ENCODE measurements around the gene ZDHHC3. TPM values are rescaled to one million over a fixed set of nuclear protein-coding genes. Genes with fewer than 3 reads are reported as not detected.

ZDHHC3 gene
- total RNA-seq, 2 donors from 2014 or later = 20.5 to 50.5 TPM

DNA sequence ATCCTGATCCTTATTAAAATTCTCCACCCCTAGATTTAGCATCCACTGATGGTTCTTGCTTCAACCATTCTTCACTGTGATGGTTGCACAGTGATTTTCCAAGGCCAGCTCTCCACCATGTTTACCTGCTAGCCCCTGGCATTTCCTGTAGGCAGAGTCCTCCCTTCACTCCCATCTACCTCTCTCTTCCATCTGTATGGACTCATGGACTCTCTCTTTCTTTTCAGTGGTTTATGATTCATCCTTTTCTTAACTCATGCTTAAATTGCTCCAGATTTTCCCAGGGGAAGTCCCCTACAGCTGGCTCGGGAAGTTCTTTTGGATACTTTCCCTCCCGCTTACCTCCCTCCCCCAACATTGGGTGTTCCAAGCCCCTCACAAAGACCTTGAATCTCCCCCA, 82.9 kb downstream of the ZDHHC3 start:
- no peak for ATAC-seq (replicated peaks)
- Mint-ChIP-seq H3K4me3 (no peak overlapping the region), H3K9me3 (no peaks in the 10 kb centered on the region), H3K27me3 (no peaks in the 10 kb centered on the region), H3K4me1 (no peaks in the 10 kb centered on the region), H3K36me3 (ENCODE audit: low read depth) (no peaks in the 10 kb centered on the region), H3K27ac (no peak overlapping the region)

GRCh38 chr3:44892689-44893088, 83.3 kb downstream of the ZDHHC3 start:
- no peaks in the 10 kb centered on the region for H3K9me3 Mint-ChIP-seq
- no peaks in the 10 kb centered on the region for H3K4me1 Mint-ChIP-seq
- ATAC-seq (replicated peaks) = no peak
- H3K27me3 Mint-ChIP-seq = no peaks in the 10 kb centered on the region
- H3K4me3 Mint-ChIP-seq = no peak overlapping the region
- no peak overlapping the region for H3K27ac Mint-ChIP-seq
- H3K36me3 Mint-ChIP-seq (ENCODE audit: low read depth) = no peaks in the 10 kb centered on the region

- Mint-ChIP-seq H3K4me1 (no peaks in the 10 kb centered on the region), H3K27me3 (peaks cover under 1% of the 10 kb centered on the region), H3K27ac (no peak overlapping the region), H3K36me3 (ENCODE audit: low read depth) (no peaks in the 10 kb centered on the region), H3K4me3 (no peak overlapping the region), H3K9me3 (no peaks in the 10 kb centered on the region)
- no peak for ATAC-seq (replicated peaks)
These were observed 85.1 kb downstream of the ZDHHC3 start for GRCh38 chr3:44890852-44891251.

DNA sequence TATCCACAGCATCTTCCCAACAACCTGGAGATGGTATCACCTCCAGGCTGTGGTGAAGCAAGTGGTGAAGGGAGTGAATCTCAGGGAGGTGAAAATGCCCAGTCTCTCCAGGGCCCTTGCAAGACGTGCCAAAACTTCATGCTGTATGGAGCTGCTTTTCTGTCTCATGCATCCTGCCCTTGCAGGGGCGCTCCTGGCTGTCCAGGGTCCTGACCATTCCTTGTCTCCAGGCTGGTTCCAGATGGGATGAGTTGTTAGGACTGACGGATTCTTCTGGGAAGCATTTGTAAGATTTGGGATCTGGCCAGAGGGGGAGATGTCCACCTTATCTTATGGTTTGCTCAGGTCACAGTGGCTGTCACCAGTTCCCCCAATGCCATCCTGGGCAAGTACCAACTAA, 85.7 kb downstream of the ZDHHC3 start:
- no peak for ATAC-seq (replicated peaks)
- no peak overlapping the region for H3K27ac Mint-ChIP-seq
- H3K4me3 Mint-ChIP-seq = no peak overlapping the region
- no peaks in the 10 kb centered on the region for H3K36me3 Mint-ChIP-seq (ENCODE audit: low read depth)
- H3K27me3 Mint-ChIP-seq = peaks cover 4% of the 10 kb centered on the region
- no peaks in the 10 kb centered on the region for H3K4me1 Mint-ChIP-seq
- H3K9me3 Mint-ChIP-seq = no peaks in the 10 kb centered on the region

DNA sequence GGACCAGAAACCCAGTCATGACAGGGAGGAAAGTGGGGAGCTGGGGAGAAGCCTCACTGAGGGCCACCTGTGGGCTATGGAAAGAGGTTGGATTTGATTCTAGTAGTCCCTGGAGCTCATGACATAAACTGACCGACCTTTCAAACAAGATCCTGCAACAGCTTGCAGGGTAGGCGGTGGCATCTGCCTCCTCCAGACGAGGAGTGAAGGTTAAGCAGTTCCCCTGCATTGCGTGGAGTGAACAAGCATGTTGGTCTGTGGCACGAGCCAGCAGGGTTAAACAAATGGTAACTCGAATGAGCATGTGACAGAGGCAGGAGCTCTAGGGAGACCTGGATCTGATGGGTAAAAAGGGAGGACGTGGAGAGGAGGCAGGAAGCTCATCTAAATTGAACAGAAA, 88.9 kb downstream of the ZDHHC3 start:
- Mint-ChIP-seq H3K27ac (no peak overlapping the region), H3K27me3 (peaks cover 8% of the 10 kb centered on the region), H3K36me3 (ENCODE audit: low read depth) (no peaks in the 10 kb centered on the region), H3K4me3 (no peak overlapping the region), H3K9me3 (no peaks in the 10 kb centered on the region), H3K4me1 (no peaks in the 10 kb centered on the region)
- ATAC-seq (replicated peaks) = no peak

GRCh38 chr3:44886561-44886960, 89.4 kb downstream of the ZDHHC3 start:
- Mint-ChIP-seq H3K36me3 (ENCODE audit: low read depth) (no peaks in the 10 kb centered on the region), H3K27ac (no peak overlapping the region), H3K4me3 (no peak overlapping the region), H3K27me3 (peaks cover 8% of the 10 kb centered on the region), H3K4me1 (no peaks in the 10 kb centered on the region), H3K9me3 (no peaks in the 10 kb centered on the region)
- ATAC-seq (replicated peaks) = no peak

GRCh38 chr3:44885618-44886017, 90.4 kb downstream of the ZDHHC3 start:
- H3K27me3 Mint-ChIP-seq = peaks cover 8% of the 10 kb centered on the region
- H3K4me1 Mint-ChIP-seq = no peaks in the 10 kb centered on the region
- no peaks in the 10 kb centered on the region for H3K36me3 Mint-ChIP-seq (ENCODE audit: low read depth)
- no peak overlapping the region for H3K27ac Mint-ChIP-seq
- H3K9me3 Mint-ChIP-seq = no peaks in the 10 kb centered on the region
- no peak for ATAC-seq (replicated peaks)
- H3K4me3 Mint-ChIP-seq = no peak overlapping the region

DNA sequence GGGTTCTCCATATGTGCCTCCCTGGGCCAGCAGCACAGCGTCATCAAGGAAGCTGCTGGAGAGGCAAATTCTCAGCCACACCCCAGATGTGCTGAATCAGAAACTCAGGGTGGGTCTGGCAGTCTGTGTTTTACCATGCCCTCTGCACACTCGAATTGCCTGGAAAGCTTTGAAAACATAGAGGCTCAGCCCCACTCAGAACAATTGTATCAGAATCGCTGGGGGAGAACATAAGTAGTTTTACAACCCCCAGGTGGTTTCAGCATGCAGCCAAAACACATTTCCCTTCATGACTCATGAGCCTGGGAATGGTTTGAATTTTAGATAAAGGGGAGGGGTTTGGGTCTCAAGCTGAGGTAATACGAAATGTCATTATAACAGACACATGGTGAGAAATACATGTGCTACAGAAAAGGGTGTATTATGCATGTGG, 92.0 kb downstream of the ZDHHC3 start:
- H3K4me1 Mint-ChIP-seq = no peaks in the 10 kb centered on the region
- H3K27ac Mint-ChIP-seq = no peak overlapping the region
- peaks cover 8% of the 10 kb centered on the region for H3K27me3 Mint-ChIP-seq
- ATAC-seq (replicated peaks) = no peak
- H3K36me3 Mint-ChIP-seq (ENCODE audit: low read depth) = no peaks in the 10 kb centered on the region
- no peak overlapping the region for H3K4me3 Mint-ChIP-seq
- no peaks in the 10 kb centered on the region for H3K9me3 Mint-ChIP-seq

DNA sequence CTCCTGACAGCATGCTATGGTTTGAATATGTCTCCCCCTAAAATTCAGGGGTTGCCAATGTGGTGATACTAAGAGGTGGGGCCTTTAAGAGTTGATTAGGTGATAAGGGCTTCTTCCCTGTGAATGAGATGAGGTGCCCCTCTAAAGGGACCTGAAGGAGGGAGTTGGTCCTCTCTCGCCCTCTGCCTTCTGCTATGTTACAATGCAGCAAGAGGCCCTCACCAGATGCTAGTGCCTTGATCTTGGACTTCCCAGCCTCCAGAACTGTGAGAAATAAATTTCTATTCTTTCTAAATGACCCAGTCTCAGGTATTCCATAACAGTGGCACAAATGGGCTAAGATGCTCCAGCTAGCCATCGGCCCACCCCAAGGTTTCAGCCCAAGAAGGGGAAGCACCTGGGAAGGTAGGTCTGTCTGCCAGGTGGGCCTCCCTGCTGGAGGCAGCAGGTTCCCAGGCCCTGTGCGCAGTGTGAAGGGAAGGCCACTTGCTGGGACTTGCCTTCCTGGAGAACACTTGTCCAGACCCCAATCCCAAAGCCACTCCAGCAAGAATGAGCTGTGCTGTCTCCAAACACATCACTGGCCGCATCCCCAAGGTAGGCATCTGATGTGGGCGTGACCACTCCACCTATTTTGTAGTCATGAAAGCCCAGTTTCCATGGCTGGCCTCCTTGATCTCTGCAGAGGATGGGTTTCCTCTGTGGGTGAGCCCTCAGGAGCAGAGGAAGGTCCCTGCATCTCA, 92.6 kb downstream of the ZDHHC3 start:
- no peak for ATAC-seq (replicated peaks)
- Mint-ChIP-seq H3K27ac (no peak overlapping the region), H3K9me3 (no peaks in the 10 kb centered on the region), H3K4me3 (no peak overlapping the region), H3K4me1 (no peaks in the 10 kb centered on the region), H3K27me3 (peaks cover 11% of the 10 kb centered on the region), H3K36me3 (ENCODE audit: low read depth) (no peaks in the 10 kb centered on the region)

GRCh38 chr3:44880284-44880683, 95.7 kb downstream of the ZDHHC3 start:
- Mint-ChIP-seq H3K27ac (no peak overlapping the region), H3K9me3 (no peaks in the 10 kb centered on the region), H3K4me3 (no peak overlapping the region), H3K4me1 (no peaks in the 10 kb centered on the region), H3K36me3 (ENCODE audit: low read depth) (no peaks in the 10 kb centered on the region), H3K27me3 (peaks cover 9% of the 10 kb centered on the region)
- no peak for ATAC-seq (replicated peaks)

DNA sequence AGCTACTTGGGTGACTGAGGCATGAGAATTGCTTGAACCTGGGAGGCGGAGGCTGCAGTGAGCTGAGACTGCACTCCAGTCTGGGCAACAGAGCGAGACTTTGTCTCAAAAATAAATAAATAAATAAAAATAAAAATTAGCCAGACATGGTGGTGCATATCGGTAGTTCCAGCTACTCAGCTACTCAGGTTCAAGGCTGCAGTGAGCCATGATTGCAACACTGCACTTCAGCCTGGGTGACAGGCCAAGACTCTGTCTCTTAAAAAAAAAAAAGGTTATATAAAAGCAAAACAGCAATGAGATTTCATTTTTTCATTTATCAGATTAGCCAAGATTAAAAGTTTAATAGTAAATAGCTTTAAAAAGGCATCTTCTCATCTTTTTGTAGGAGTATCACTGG, 98.6 kb downstream of the ZDHHC3 start:
- ATAC-seq (replicated peaks) = no peak
- Mint-ChIP-seq H3K27me3 (peaks cover 6% of the 10 kb centered on the region), H3K9me3 (no peaks in the 10 kb centered on the region), H3K36me3 (ENCODE audit: low read depth) (no peaks in the 10 kb centered on the region), H3K4me3 (no peak overlapping the region), H3K27ac (no peak overlapping the region), H3K4me1 (no peaks in the 10 kb centered on the region)

DNA sequence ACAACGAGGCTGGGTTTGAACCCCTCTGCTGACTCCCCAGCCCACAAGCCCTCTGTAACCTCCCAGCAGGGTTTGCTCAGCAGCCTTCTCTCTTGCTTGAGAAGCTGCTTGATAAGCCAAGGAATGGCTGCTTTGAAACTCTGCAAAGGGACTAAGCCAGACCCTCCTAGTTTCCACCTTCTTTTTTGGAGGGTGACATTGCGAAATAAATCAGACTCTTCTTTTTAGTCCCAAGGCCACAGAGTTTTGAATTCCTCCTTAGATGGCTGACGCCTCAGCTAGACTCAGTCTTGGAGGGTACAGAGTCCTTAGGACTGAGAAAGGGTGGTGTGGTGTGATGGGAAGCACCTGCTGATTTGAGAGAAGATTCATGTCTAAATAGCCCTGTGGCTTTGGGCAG, 100.4 kb downstream of the ZDHHC3 start:
- Mint-ChIP-seq H3K27ac (no peak overlapping the region), H3K9me3 (no peaks in the 10 kb centered on the region)
- ATAC-seq (replicated peaks) = no peak

More for the DNA sequence above, 100.4 kb downstream of the ZDHHC3 start:
- H3K4me1 Mint-ChIP-seq = no peaks in the 10 kb centered on the region
- H3K27me3 Mint-ChIP-seq = peaks cover 6% of the 10 kb centered on the region
- no peaks in the 10 kb centered on the region for H3K36me3 Mint-ChIP-seq (ENCODE audit: low read depth)
- H3K4me3 Mint-ChIP-seq = no peak overlapping the region

Other genes with a start within 250 kb of the ZDHHC3 start
- 1 to 10 TPM in 1 of 2 donors, under 1 TPM in 1; 0.73 to 1.7 TPM for gene ZNF501, start 246.5 kb downstream of the ZDHHC3 start, total RNA-seq
- 10 to 100 TPM; 21.0 to 26.1 TPM for gene KIAA1143, start 214.6 kb downstream of the ZDHHC3 start, total RNA-seq
- gene KIF15, start 214.4 kb downstream of the ZDHHC3 start, total RNA-seq = 10 to 100 TPM; 25.3 to 34.7 TPM
- 1 to 10 TPM; 6.9 to 7.3 TPM for gene TMEM42, start 114.3 kb downstream of the ZDHHC3 start, total RNA-seq
- gene TGM4, start 101.6 kb downstream of the ZDHHC3 start, total RNA-seq = not detected
- gene EXOSC7, start 70 bp upstream of the ZDHHC3 start, total RNA-seq = 10 to 100 TPM; 47.0 to 70.5 TPM
- under 1 TPM; 0.37 to 0.66 TPM for gene CLEC3B, start 50.1 kb upstream of the ZDHHC3 start, total RNA-seq
- gene CDCP1, start 170.2 kb upstream of the ZDHHC3 start, total RNA-seq = under 1 TPM; 0.17 to 0.53 TPM

All from activated T-helper 17 cell treated with anti-CD3 and anti-CD28 coated beads, Interleukin-2, amount 50 U/mL, for 72 hours (primary cell).